ENCODE measurements around the gene SLC39A7.

SLC39A7 gene

DNA sequence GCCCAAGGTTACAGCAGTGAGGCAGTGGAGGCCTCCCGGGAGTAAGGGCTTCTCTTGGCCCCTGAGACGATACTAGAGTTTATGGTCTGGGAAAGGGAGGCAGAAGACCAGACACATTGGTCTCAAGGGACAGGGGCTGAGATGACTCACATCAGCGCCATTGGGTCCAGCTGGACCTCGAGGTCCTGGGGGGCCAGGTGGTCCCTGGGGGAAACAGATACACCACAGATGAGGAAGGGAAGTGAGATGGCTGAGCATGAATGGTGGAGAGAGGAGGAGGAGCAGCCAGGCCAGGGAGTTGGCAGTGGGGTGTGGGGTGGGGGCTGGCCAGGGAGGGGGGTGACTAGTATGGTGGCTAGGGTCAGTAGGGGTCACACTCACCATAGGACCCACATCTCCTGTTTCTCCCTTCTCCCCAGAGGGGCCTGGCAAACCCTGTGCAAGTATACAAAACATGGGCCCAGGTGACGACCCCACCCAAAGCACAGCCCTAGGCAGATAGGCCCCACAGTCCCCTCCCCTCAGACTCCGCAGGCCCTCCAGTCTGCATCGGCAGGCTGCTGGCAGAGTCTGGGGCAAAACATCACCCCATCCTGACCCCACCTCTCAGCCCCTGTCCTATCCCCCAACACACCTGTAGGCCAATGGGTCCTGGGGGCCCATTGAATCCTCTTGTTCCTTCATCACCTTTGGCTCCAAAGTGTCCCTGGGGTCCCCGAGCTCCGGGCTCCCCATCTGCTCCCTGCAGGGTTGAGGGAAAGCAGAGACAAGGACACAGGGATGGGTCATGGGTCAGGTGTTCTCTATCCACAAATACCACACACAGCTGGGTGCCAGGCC is 30.3 kb upstream of the SLC39A7 start:
- DNase-seq, result no peak

DNA sequence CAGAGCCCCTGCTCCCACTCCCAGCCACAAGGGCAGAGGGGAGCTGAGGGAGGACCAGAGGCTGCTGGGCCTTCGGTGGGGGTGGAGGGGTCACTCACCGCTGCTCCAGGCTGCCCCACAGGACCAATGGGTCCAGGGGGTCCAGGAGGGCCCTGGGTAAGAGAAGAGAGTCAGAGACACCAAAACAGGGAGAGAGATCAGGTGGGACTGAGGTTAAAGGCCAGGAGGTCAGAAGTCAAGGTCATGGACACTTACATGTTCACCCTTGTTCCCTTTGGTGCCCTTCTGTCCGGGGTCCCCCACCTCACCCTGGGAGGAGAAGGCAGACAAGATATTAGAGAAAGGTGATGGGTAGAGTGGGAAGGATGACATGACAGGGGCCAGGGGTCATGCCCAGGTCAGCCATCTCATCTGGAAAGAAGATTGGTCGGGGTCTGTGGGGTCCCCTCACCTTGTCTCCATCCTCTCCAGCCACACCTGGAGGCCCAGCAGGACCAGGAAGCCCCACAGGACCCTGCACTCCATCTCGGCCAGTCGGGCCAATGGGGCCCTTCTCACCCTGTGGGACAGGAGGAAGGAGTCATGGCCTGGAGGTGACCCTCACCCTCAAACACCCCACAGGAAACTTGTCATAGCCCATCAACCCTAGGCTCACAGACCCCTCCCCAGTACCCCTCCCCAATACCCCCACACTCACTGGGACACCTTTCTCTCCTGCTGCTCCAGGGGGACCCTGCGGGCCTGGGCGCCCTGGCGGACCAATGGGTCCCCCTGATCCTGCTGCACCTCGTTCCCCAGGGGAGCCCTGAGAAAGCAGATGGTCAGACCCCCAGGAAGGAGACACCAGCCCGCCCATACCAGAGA is 29.4 kb upstream of the SLC39A7 start:
- DNase-seq, result no peak

DNA sequence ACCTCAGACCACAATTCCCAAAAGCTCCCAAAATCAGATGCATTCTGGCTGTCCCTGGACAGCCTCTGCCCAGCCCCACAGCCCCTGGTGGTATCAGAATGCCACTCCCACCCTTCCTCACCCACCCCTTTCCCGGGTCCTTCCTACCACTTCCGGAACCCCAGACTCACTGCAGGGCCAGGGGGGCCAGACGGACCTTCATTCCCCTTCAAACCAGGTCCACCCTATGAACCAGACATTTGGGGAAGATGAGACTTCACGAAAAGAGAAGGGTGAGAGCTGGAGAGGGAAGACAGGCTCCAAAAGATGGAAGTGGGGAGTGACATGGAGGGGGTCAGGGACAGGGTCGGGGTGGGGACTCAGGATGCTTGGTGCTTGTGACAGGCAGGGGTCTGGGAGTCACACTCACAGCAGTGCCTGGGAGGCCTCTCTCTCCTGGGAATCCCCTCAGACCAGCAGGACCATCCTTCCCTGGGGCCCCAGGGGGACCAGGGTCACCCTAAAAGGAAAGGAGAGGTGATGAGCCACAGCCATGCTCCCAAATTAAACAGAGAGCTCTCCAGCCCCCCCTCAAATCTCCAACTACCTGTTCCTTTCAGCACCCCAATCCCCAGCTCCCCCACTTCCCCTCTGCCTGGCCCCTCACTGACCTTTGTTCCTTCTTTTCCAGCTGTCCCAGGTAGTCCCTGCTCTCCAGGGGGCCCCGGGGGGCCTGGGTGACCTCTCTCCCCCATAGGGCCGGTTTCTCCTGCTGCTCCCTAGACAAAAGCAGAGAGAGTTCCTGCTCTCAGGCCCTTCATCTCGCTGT is 28.6 kb upstream of the SLC39A7 start:
- DNase-seq, result no peak

DNA sequence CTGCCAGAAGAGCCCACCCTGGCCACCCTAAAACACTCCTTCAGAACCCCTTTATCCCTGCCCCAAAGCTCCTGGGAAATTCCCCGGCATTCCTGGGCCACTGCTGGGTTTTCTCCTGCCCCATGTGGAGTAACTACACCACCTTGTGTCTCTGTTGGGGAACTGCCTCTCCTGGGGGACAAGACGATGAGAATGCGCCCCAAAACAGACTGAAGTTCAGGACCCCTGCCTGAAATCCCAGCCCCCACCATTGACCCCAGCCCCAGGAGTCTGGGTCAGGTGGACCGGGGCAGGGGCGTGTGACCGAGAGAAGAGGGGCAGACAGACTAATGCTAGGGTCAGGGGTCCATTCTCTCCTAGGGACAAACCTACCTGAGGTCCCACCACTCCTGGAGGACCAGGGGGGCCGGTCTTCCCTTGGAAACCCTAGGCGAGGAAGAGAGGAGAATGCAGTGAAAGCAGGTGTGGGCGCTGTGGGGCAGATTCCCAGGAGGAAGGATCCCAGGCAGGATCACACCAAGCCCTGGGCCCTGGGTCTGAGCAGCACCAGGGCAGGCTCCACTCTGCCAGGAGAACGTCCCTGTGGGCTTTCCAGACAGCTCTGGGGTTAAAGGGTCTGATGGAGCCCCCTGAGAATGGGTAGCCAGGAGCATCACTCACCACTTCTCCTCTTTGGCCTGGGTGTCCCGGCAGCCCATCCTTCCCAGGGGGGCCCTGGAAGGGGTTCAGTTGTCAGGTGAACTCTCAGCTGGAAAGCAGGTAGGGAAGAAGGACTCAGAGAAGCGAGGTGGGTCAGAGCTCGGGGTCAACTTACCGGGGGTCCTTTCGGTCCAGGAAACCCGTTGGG is 27.8 kb upstream of the SLC39A7 start:
- no peak for DNase-seq

DNA sequence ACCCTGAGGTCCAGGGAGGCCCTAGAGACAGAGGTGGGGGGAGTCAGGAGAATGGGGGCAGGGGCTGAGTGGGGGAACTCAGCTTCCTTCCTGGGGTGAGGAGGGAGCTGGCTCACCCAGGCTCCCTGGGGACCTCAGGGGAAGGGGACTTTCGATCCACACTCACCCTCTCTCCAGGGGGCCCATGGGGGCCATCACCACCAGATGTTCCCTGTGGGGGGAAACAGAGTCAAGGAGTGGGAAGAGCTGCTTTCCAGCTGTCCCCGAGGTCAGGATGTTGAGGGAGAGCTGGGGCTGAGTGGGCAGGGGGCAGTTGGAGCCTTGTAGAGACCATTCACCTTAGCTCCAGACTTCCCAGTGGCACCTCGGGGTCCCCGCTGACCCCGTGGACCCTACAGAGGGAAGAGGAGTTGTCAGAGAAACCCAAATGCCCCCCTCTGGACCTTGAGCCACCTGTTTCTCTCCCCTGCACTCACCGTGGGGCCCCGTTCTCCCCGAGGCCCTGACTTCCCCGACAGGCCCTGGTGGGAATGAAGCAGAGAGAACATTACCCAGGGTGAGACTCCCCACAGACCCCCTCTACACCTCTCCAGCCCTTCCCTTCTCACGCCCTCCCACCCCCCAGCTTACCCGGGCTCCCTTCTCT is 27.0 kb upstream of the SLC39A7 start:
- DNase-seq, result no peak

DNA sequence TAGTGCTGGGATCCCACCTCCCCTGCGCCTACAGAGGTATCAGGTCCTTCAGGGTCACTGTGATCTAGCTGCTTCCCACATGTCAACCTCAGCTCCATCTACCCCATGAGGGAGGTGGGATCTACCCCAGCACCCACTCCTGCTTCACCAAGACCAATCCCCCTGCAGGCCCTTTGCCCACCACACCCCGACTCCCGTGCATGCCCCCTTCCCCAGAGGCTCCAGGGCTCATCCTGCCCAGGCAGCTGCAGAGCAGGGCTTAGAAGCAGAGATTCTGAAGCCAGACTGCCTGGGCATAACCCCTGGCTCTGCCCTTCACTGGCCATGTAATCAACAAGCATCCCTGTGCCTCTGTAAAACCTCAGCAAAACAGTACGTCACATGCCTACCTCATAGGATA is 25.9 kb upstream of the SLC39A7 start:
- no peak for DNase-seq

DNA sequence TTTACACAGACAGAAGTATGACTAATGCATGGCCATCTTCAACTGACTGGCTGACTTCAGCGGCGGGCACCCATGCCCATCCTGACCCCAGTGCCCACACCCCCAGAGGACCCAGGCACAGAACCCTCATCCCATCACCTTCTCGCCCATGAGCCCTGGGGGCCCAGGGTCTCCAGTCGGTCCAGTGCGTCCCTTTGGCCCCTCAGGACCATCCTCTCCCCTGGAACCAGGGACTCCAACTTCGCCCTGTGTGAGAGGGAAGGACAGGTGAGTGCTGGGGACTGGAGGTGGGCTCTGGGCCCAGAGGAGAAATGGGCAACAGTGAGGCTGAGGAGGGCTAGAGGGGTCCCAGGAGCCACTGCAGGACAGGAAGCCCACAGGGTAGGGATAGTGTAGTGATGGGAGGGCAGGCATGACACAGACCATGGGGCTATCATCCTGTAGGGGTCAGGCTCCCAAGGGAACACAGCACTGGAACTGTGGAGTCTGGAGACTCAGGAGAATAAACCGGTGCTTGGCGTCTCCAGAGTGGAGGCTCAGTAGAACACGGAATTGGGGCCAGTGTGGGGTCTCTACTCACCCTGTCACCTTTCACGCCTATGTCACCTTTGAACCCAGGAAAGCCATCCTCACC is 25.1 kb upstream of the SLC39A7 start:
- no peak for DNase-seq

DNA sequence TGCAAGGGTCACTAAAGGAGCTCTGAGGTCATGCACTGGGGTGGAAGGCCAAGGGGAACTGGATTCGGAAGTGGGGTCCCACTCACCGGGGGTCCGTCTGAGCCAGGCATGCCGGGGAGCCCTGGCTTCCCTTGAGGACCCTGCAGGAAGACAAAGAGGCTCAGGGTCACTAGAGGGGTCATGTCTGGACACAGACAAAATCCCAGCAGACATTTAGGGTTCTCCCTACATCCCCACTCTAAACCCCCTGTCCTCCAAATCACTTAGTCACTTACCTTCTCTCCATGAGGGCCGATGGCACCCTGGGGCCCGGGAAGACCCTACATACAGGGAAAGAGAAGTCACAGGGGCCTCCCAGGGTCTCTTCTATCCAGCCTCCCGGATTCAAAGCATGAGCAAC is 23.8 kb upstream of the SLC39A7 start:
- DNase-seq, result no peak

DNA sequence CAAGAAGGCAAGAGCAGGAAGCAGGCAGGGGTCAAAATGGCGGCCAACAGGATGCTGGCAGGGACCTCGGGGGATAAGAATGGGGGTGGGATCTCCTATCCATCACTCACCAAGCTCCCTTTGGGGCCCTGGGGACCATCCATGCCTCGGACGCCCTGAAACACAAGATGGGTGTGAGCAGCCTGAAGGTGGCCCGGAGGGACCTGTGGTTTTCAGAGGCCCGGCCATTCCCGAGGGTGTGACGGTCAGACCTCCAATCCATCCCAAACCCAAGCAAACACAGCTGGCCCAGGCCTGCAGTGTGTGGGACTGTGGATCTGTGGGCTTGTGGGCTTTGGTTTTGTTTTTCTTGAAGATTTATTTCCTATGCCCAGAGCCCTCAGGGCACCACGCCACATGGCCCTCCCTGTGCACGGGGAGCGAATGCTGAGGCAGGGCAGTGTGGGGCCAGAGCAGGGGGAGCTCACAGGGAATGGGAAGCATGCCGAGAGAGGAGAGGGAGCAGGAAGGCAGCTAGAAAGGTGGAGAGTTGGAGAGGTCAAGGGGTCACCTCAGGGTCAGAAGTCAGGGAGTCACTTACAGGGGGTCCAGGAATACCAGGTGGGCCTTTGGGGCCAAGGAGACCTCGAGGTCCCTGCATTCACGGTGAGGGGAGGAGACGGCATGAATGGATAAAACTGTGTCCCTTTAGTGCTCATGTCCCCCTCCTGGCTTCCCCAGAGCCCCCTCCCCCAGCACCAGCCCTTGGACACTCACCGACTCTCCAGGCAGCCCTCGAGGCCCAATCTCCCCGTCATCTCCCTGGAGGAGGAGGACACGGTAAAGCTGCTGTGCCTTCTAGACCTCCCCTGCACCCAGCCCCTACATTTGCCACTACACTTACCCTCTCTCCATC is 22.9 kb upstream of the SLC39A7 start:
- no peak for DNase-seq

DNA sequence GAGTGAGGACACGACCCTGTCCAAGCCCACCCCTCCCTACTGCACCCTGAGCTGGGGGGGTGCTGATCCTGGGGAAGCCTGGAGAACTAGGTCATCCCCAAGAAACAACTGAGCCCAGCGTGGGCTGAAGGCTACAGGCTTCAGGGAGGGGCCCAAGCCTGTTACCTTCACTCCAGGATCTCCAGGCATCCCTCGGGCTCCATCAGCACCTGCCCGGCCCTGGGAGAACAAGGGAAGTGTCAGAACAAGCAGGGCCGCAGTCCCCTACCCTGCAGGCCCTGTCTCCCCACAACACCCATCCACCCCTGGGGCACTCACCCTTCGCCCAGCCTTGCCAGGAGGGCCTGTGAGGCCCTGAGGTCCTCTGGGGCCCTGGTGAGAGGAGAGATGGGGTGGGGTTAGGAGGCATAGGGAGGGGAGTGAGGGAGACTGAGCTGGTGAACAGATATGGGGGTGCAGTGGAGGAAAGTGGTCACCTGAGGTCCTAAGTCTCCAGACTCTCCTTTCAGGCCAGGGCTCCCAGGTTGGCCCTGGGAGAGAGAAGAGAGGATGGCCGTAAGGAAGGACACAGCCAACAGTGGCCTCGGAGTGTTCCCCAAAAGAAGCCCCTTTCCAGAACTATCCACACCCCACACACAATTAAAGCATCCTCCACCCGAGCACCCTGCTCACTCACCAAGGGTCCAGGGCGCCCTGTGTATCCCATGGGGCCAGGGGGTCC is 21.8 kb upstream of the SLC39A7 start:
- DNase-seq, result no peak

DNA sequence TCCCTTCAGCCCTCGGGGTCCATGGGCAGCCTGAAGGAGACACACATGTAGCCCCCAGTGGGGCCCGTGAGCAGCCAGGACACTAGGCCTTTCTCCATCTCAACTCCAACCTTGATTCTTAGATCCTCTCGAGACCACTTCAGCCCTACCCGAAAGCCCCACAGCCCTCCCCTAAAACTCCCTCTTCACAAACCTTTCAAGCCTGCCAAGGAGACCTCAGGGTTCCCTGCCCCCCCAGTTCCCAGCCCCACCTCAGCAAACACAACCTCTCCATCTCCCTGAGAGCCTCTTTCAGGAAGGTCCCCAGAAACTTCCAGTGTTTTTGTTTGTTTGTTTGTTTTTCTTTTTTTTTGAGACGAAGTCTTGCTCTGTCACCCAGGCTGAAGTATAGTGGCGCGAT is 19.5 kb upstream of the SLC39A7 start:
- no peak for DNase-seq

DNA sequence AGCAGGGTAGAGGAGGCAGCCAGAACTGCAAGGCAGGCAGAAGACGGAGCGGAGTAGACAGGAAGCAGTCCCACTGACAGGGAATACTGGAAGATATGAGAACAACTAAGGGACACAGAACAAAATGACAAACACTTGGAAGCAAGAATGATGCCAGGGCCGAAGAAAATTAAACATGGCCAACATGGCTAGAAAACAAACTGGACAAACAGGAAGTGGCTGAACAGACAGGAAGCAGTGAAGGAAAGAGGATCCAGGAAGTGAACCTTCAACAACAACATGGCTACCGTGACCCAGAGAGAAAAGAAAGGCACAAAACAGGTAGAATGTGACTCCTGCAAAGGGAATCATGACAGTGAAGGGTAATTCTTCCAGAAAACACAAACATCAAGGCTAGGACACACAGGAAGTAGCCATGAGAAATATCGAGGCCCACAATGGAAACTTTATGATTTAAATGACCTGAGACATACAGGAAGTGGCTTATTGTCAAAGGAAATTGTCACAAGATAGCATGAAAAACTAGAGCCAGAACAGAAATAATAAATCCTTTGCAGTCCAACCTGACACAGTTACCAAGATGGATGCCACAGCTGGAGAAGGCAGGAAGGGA is 17.5 kb upstream of the SLC39A7 start:
- DNase-seq, result no peak

DNA sequence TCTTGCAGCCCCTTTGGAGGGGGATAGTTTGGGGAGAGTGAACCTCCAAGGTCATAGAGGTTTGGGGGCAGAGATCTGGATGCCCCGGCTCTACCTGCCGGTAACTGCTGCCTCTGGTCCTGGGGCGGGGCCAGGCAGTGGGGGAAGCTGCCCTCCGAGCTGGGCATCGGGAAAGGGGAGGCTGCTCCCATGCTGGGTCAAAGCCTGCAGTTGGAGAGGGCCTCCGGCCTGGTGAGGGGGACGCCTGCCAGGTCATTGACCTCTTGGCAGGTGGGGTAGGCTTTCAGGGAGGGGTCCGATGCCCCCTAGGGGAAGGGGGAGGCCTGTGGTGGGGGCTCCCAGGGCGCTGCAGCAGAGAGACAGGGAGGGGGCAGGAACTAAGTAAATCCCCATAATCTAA is 15.5 kb upstream of the SLC39A7 start:
- no peak for DNase-seq

DNA sequence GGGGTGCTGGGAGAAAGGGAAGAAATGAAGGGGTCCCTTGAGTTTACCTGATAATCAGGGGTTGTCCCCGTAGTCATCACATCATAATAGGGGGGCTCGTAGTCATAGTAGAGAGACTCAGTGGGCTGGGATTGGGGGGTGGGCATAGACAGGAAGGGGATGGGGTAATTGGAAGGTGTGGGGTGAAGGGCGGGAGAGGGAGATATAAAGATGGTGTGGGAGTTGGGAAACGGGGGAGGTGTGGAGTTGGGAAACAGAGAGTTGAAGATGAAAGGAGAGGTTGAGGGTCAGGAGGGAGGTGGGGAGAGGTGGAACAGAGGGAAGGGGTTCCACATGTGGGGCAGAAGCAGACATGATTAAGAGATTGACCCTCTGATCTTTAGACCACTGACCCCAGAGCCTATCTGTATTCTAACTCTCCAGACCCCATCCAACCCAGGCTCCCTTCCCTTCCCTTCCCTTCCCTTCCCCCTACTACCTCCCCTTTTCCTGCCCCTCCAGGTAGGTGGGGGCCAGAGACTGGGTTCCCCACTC is 14.9 kb upstream of the SLC39A7 start:
- DNase-seq, result no peak

DNA sequence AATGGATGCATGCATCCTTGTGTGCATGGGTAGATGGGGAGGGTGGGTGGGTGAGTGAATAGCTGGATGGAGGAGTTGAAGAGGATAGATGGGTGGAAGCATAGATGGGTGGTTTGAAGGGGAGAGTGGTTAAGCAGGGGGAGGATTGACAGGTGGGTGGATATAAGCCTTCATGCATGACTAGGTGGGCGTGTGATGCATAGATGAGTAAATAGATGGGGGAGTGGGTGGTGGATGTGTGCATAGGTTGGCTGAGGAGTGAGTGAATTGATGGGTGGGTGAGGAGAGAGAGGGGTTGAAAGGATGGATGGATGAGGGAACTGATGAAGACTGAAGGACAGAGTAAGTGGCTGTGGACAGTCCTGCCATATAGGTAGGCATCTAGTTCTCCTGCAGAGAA is 12.9 kb upstream of the SLC39A7 start:
- no peak for DNase-seq

DNA sequence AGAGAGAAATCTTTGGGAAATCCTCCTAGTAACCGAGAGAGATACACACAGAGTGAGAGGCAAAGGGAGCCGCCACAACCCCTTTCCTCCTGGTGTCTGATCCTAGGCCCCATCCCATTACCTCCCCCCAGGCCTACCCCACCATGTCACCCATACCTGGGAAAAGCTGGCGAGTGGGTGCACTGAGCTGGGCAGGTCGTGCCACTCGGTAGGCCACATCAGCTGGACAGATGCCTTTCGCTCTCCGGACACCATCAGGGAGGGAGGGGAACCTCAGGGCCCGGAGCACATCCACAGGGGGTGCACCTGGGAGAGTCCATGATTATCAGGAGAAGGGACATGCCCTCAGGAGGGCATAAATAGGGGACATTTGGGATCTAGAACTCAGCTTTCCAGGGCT is 11.5 kb upstream of the SLC39A7 start:
- no peak for DNase-seq

DNA sequence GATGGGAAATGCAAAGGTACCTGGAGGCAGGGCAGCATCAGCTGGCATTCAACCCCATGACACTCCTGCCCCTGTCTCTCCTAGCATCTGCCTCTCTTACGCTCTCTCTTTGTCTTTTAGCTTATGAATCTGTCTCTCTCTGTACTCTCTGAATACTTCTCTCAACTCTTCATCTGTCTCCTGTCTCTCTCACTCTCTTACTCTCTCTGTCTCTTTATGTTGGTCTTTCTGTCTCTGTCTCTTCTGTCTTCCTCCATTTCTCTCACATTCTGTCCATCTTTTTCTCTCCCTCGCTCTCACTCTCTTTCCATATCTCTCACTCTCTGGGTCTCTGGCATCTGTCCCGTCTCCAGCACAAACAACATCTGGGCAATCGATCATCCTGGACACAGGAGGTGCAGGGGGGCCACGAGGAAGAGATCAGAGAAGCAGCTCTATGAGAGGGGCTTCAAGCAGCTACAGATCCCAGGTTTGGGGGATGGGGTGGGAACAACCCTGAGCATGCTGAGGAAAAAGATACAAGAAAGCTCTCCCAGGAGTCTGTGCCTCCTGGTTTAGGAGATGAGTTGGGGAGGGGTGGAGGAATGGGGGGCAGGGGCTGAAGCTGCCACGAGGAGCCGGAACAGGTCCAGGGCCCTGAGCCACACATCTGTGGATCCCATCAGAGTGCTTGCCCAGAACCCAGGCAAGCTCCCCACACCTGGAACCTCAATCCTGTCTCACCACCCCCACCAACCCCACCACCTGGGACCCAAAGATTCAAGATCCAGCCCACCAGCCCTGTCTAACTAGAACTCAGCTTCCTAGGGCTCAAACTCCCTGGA is 10.8 kb upstream of the SLC39A7 start:
- DNase-seq, result no peak

Measured in cerebellar nuclear complex (tissue), 1 donor.